Mesendoderm (in vitro differentiated cells): Measurements from ENCODE around the gene METRN.

Experiments used
- DNase-seq: peaks from one replicate; pipeline ENCODE4 v3.0.0; 2013
- H2AK5ac ChIP-seq: 2 replicates; pipeline ENCODE4 v1.6.1; 2013; ENCODE audit warnings: low read length, inconsistent platforms
- H2BK120ac ChIP-seq: 2 replicates; pipeline ENCODE4 v1.6.1; 2013; ENCODE audit warnings: low read depth, mild to moderate bottlenecking, low read length, moderate library complexity, mixed read lengths
- H2BK15ac ChIP-seq: replicated peaks from 2 replicates; pipeline ENCODE4 v1.6.1; 2013; ENCODE audit warnings: low read depth, mild to moderate bottlenecking, moderate library complexity
- H2BK5ac ChIP-seq: 2 replicates; pipeline ENCODE4 v1.6.1; 2013; ENCODE audit warnings: low read length, inconsistent platforms
- H3K18ac ChIP-seq: 2 replicates; pipeline ENCODE4 v1.6.1; 2013; ENCODE audit warnings: mild to moderate bottlenecking, low read length, mixed read lengths
- H3K23ac ChIP-seq: one replicate; pipeline ENCODE4 v1.6.1; 2013; ENCODE audit warnings: low read length
- H3K27ac ChIP-seq: 2 replicates; pipeline ENCODE4 v1.5.1; 2013; ENCODE audit warnings: low read depth, mild to moderate bottlenecking, inconsistent platforms, low read length, moderate library complexity
- H3K27me3 ChIP-seq: 2 replicates; pipeline ENCODE4 v1.6.1; 2013; ENCODE audit warnings: low read length, control low read depth, mild to moderate bottlenecking, inconsistent platforms; ENCODE audit not compliant: insufficient read depth, poor library complexity
- H3K36me3 ChIP-seq: 2 replicates; pipeline ENCODE4 v1.6.1; 2013; ENCODE audit warnings: low read length, inconsistent platforms; ENCODE audit not compliant: control insufficient read depth, insufficient read depth
- H3K4ac ChIP-seq: one replicate; pipeline ENCODE4 v1.6.1; 2013; ENCODE audit warnings: low read depth, mild to moderate bottlenecking, low read length, moderate library complexity
- H3K4me1 ChIP-seq: 2 replicates; pipeline ENCODE4 v1.6.1; 2013; ENCODE audit warnings: low read depth, low read length, inconsistent platforms; ENCODE audit not compliant: control insufficient read depth
- H3K4me2 ChIP-seq: 2 replicates; pipeline ENCODE4 v1.6.1; 2013; ENCODE audit warnings: low read length
- H3K4me3 ChIP-seq: 2 replicates; pipeline ENCODE4 v1.5.1; 2013; ENCODE audit warnings: mild to moderate bottlenecking, low read length
- H3K56ac ChIP-seq: one replicate; pipeline ENCODE4 v1.6.1; 2013; ENCODE audit warnings: low read length
- H3K79me1 ChIP-seq: 2 replicates; pipeline ENCODE4 v1.6.1; 2013; ENCODE audit warnings: low read length, inconsistent platforms
- H3K79me2 ChIP-seq: 2 replicates; pipeline ENCODE4 v1.6.1; 2013; ENCODE audit warnings: mild to moderate bottlenecking, low read length; ENCODE audit not compliant: control insufficient read depth, insufficient read depth
- H3K9ac ChIP-seq: 2 replicates; pipeline ENCODE4 v1.6.1; 2013; ENCODE audit warnings: low read length, inconsistent platforms
- H4K5ac ChIP-seq: one replicate; pipeline ENCODE4 v1.6.1; 2013; ENCODE audit warnings: low read length
- H4K8ac ChIP-seq: one replicate; pipeline ENCODE4 v1.6.1; 2013; ENCODE audit warnings: low read depth, mild to moderate bottlenecking, control low read depth, low read length, moderate library complexity
- WGBS: extraction: QIAGEN DNeasy Blood & Tissue Kit; methylation state at CpG from one replicate; pipeline ENCODE4 v1.1.7; 2013; ENCODE audit warnings: low lambda C conversion rate, missing lambda C conversion rate; ENCODE audit not compliant: insufficient coverage; ENCODE audit errors: extremely low coverage; 5-methylcytosine and 5-hydroxymethylcytosine counted together

Gene METRN

DNA sequence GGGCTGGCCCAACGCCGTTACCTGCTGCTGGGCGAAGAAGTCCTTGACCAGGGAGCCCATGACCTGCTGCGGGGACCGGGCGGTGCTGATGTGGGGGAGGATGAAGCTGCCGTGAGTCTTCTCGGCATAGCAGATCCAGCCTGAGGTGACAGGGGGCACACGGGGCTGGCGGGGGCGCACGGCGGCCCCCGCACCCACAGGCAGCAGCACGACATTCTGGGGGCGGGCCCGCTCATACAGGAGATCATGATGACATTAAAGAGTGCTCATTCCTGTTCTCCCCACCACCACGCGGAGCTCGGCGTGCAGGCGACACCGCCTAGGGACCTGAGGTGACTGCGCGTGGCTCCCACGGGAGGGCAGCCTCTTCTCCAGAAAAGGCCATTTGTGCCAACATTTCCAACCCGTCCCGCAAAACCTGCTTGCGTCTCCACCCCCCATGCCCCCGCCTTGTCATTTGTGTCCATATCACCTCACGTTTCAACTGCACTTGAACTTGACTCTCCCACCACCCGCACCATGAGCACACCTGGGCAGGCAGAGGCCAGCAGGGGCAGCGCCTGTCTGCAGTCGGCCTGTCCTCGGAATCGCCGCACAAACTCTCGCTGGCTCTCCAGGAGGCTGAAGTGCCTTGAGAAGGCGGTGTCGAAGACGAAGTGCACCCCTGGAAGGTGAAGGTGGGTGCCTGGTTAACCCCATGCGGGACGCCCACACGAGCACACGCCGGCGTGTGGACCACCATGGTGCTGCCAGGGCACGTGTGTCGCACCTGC, 19.5 kb downstream of the METRN start:
- Histone ChIP-seq H3K18ac (no peak overlapping the region), H3K79me1 (no peaks in the 10 kb centered on the region), H2BK5ac (no peak overlapping the region), H3K4me1 (no peaks in the 10 kb centered on the region), H2AK5ac (no peak overlapping the region), H3K9ac (no peak overlapping the region), H3K79me2 (no peaks in the 10 kb centered on the region), H4K5ac (no peak overlapping the region), H2BK120ac (no peak overlapping the region), H2BK15ac (no peak overlapping the region), H3K23ac (no peak overlapping the region), H3K4me2 (no peak overlapping the region), H4K8ac (no peak overlapping the region), H3K4me3 (no peak overlapping the region), H3K27ac (no peak overlapping the region), H3K36me3 (peaks cover 3% of the 10 kb centered on the region), H3K56ac (no peak overlapping the region), H3K27me3 (no peaks in the 10 kb centered on the region), H3K4ac (no peak overlapping the region)
- no CpG with 5 or more reads among the region's 49 CpGs for WGBS
- no peak for DNase-seq

DNA sequence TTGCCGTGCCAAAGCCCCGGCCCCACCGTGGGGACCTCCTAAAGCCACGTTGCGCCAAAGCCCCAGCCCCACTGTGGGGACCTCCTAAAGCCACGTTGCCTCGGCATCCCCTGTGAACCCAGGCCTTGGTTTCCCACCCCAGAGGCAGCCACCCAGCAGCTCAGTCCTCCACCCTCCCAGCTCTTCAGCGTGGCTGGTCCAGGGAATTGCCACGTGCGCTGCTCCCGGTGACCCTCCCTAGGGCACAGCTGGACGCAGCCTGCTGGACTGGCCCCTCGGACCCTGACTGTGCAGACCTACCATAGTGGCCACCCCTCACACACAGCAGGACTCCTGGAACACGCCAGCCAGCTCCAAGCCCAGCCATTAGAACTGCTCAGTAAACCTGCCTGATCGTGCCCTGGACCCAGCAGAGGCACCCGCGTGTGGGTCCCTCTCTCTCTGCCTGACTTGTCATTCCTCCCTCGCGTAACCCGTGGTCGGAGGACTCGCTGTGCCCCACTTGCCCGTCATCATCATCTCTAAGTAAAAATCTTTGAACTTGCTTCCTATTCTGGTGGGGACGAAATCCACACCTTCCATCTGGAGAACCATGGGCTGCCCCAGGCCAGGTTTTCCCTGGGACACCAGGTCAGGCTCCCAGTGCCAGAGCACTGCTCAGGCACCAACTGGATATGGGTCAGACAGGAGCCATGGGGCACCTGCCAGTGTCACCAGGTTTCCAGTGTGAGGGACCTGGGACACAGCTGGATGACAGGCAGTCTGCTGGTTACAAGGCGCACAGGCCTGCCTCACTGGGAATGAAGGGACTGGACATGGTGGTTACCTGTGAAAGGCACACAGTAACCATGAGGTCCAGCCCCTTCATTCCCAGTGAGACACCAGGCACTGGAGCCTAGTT, 20.3 kb downstream of the METRN start:
- WGBS, result no CpG with 5 or more reads among the region's 25 CpGs

DNA sequence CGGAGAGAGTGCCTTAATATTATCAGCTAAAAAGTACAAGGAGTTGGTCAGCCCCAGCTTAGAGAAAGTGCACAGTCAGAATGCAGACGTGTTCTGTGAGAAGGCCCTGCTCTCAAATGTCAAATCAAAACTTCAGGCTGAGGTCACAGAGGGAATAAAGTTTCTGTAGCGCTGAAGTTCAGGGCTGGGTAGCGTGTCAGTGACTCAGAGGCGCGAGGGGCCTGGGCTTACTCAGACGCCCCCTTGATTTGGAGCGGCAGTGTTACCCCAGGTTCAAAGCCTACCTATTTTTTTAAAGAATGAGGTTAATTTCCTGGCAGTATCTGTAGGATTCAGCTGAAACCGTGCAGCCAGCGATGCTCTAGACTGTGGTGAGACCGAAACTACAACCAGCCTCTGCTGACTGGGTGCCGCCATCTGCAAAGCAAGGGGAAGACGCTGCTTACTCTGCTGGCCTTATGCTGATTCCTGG, 21.1 kb downstream of the METRN start:
- Histone ChIP-seq H3K4me1 (no peaks in the 10 kb centered on the region), H3K9ac (no peak overlapping the region), H4K8ac (no peak overlapping the region), H2BK120ac (no peak overlapping the region), H3K27ac (no peak overlapping the region), H3K18ac (no peak overlapping the region), H2AK5ac (no peak overlapping the region), H3K27me3 (no peaks in the 10 kb centered on the region), H4K5ac (no peak overlapping the region), H3K23ac (no peak overlapping the region), H2BK15ac (no peak overlapping the region), H3K79me2 (no peaks in the 10 kb centered on the region), H2BK5ac (no peak overlapping the region), H3K4ac (no peak overlapping the region), H3K4me3 (no peak overlapping the region), H3K79me1 (no peaks in the 10 kb centered on the region), H3K36me3 (peaks cover 3% of the 10 kb centered on the region), H3K56ac (no peak overlapping the region), H3K4me2 (no peak overlapping the region)
- no CpG with 5 or more reads among the region's 13 CpGs for WGBS
- no peak for DNase-seq

More for the DNA sequence above, 20.3 kb downstream of the METRN start:
- Histone ChIP-seq H2BK5ac (no peak overlapping the region), H2AK5ac (no peak overlapping the region), H4K5ac (no peak overlapping the region), H3K9ac (no peak overlapping the region), H3K4me1 (no peaks in the 10 kb centered on the region), H3K4me3 (no peak overlapping the region), H2BK15ac (no peak overlapping the region), H3K4me2 (no peak overlapping the region), H3K36me3 (peaks cover 3% of the 10 kb centered on the region), H3K27ac (no peak overlapping the region), H3K23ac (no peak overlapping the region), H3K4ac (no peak overlapping the region), H3K18ac (no peak overlapping the region), H4K8ac (no peak overlapping the region), H3K56ac (no peak overlapping the region), H3K79me1 (no peaks in the 10 kb centered on the region), H2BK120ac (no peak overlapping the region), H3K27me3 (no peaks in the 10 kb centered on the region), H3K79me2 (no peaks in the 10 kb centered on the region)
- no peak for DNase-seq

DNA sequence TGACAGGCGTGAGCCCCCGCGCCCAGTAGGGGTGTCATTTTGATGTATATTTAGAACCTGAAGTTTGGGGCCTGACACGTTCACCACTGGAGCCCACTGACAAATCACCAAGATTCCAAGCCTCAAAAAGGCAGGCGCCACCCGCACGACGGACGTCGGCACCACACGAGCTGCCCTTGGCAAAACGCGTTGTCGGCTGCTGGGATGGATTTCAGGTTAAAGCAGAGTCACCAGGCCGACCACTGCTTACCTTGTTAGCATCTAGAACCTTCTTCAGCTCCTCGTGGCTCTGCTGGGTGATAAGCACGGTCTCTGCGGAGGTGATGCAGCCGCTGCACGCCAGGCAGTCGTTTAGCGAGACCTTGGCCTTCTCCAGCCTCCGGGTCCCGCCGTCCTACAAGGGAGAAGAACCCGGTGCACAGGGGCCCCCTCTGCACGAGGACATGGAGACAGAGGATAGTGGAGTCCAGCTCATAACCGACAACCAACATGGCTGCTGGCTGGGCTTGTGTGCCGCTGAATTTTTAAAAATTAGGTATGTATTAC, 22.1 kb downstream of the METRN start:
- Histone ChIP-seq H3K4me1 (no peaks in the 10 kb centered on the region), H3K23ac (no peak overlapping the region), H3K56ac (no peak overlapping the region), H3K27me3 (no peaks in the 10 kb centered on the region), H3K4me3 (no peak overlapping the region), H4K8ac (no peak overlapping the region), H3K79me1 (no peaks in the 10 kb centered on the region), H4K5ac (no peak overlapping the region), H3K36me3 (peaks cover 3% of the 10 kb centered on the region), H3K4ac (no peak overlapping the region), H3K27ac (no peak overlapping the region), H2BK120ac (no peak overlapping the region), H3K4me2 (no peak overlapping the region), H2BK5ac (no peak overlapping the region), H3K18ac (no peak overlapping the region), H3K9ac (no peak overlapping the region), H2AK5ac (no peak overlapping the region), H2BK15ac (no peak overlapping the region), H3K79me2 (no peaks in the 10 kb centered on the region)
- no peak for DNase-seq
- WGBS, result no CpG with 5 or more reads among the region's 29 CpGs

DNA sequence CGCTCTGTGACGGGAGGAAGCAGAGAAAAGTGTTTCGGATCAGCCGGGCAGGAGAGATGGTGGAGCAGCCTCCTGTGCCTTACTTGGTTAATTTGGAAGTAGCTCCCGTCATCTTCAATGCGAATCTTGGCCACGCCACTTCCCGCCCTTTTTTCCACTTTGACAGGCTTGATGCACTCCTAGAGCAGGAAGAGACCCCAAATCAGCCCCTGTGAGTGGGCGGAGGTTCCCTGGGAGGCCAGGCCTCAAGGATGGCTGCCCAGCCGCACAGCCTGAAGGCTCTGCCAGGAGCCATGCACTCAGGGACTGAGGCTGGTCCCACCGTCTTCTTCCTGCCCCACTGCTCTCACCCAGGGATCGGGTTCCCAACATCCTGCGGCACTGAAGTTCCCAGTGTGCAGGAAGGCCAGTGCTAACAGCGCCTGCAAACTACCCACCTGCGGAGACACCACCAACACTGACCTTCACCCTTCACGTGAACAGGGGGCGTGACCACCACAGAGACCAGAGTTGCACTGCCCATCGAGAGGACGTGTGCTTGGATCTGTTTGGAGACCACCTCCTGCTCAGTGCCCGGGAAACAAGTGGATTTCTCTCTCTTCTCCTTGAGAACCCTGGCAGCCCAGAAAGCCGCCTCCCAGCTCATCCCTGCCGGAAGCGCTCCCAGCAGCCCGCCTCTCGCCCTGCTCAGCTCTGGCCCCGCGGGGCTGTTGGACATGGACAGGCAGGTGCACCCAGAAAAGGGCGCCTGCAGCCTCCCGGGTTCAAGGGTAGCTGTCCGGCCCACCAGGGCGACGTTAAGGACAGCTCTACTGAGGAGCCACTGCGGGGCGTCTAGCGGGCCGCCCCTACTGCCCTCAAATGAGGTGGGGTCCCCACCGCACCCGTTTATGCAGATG, 24.9 kb downstream of the METRN start:
- Histone ChIP-seq H3K4ac (no peak overlapping the region), H3K79me2 (no peaks in the 10 kb centered on the region), H3K4me2 (peak overlapping the region; percentile 34), H3K18ac (no peak overlapping the region), H3K4me3 (peak overlapping the region; percentile 64), H3K9ac (peak overlapping the region; percentile 86), H3K4me1 (no peaks in the 10 kb centered on the region), H3K23ac (peak overlapping the region; percentile 29), H3K79me1 (no peaks in the 10 kb centered on the region), H4K5ac (no peak overlapping the region), H2BK5ac (no peak overlapping the region), H3K56ac (peak overlapping the region; percentile 81), H3K27ac (no peak overlapping the region), H2BK120ac (no peak overlapping the region), H3K27me3 (no peaks in the 10 kb centered on the region), H2BK15ac (no peak overlapping the region), H3K36me3 (no peaks in the 10 kb centered on the region), H2AK5ac (no peak overlapping the region), H4K8ac (no peak overlapping the region)
- no CpG with 5 or more reads among the region's 38 CpGs for WGBS
- DNase-seq, result no peak
